HEK293T (cell line): ENCODE results near the gene FAHD2A.

Experiments used
- ARNT ChIP-seq: fragments of 450-650 bp; IDR thresholded peaks from 2 replicates; pipeline ENCODE4 v1.6.1; 2017; ENCODE audit warnings: mild to moderate bottlenecking
- BHLHE40 ChIP-seq: fragments of 450-650 bp; IDR thresholded peaks from 2 replicates; pipeline ENCODE4 v1.6.1; 2016; ENCODE audit warnings: mild to moderate bottlenecking, moderate library complexity, borderline replicate concordance
- ELF4 ChIP-seq: fragments of 450-650 bp; IDR thresholded peaks from 2 replicates; pipeline ENCODE4 v1.6.1; 2017; ENCODE audit warnings: antibody characterized with exemption
- FOXA1 ChIP-seq: fragments of 450-650 bp; IDR thresholded peaks from 2 replicates; pipeline ENCODE4 v1.6.1; 2016; ENCODE audit warnings: mild to moderate bottlenecking
- FOXK2 ChIP-seq: fragments of 450-650 bp; IDR thresholded peaks from 2 replicates; pipeline ENCODE4 v1.6.1; 2016; ENCODE audit warnings: mild to moderate bottlenecking
- FOXM1 ChIP-seq: fragments of 450-650 bp; IDR thresholded peaks from 2 replicates; pipeline ENCODE4 v1.6.1; 2017; ENCODE audit warnings: mild to moderate bottlenecking, borderline replicate concordance
- HDGF ChIP-seq: fragments of 450-650 bp; IDR thresholded peaks from 2 replicates; pipeline ENCODE4 v1.6.1; 2017; ENCODE audit warnings: antibody characterized with exemption, borderline replicate concordance
- LEF1 ChIP-seq: fragments of 450-650 bp; IDR thresholded peaks from 2 replicates; pipeline ENCODE4 v1.6.1; 2017; ENCODE audit warnings: mild to moderate bottlenecking, borderline replicate concordance
- PKNOX1 ChIP-seq: fragments of 450-650 bp; IDR thresholded peaks from 2 replicates; pipeline ENCODE4 v1.6.1; 2016
- SP1 ChIP-seq: fragments of 450-650 bp; IDR thresholded peaks from 2 replicates; pipeline ENCODE4 v1.6.1; 2017
- SUZ12 ChIP-seq: fragments of 450-650 bp; IDR thresholded peaks from 2 replicates; pipeline ENCODE4 v1.6.1; 2016; ENCODE audit warnings: mild to moderate bottlenecking
- TARDBP ChIP-seq: fragments of 450-650 bp; IDR thresholded peaks from 2 replicates; pipeline ENCODE4 v1.6.1; 2016
- ZNF384 ChIP-seq: fragments of 450-650 bp; IDR thresholded peaks from 2 replicates; pipeline ENCODE4 v1.6.1; 2016

GRCh38 chr2:95385570-95385984 lies 16.9 kb upstream of the FAHD2A start:
- TF ChIP-seq FOXA1 (no peak), SP1 (no peak), FOXM1 (no peak), HDGF (no peak), ELF4 (no peak), ZNF384 (no peak), FOXK2 (no peak), SUZ12 (no peak), LEF1 (no peak), ARNT (no peak), BHLHE40 (no peak), PKNOX1 (no peak), TARDBP (no peak)
